HepG2 (cell line): ENCODE data around the gene TRMT112. TPM values are rescaled to one million over a fixed set of nuclear protein-coding genes. Genes with fewer than 3 reads are reported as not detected.

Experiments used
- ELF3 ChIP-seq: IDR thresholded peaks from 2 replicates; pipeline ENCODE4 v1.6.1; 2016; ENCODE audit warnings: missing genetic modification reagents, missing compliant biosample characterization
- KLF16 ChIP-seq, 2 experiments: sonication (generic) in 1 of 2; formaldehyde crosslinking in 1 of 2; IDR thresholded peaks; 2 replicates each; pipeline versions ENCODE4 v1.6.1 to v1.8.0; 2016 to 2023; ENCODE audit warnings: missing genetic modification reagents in 2 of 2, missing compliant biosample characterization in 1 of 2
- MAZ ChIP-seq, 2 experiments: sonication (generic) in 1 of 2; formaldehyde crosslinking in 1 of 2; IDR thresholded peaks; 2 replicates each; pipeline versions ENCODE4 v1.5.0 to v1.6.1; 2012 to 2020; ENCODE audit warnings: low read depth in 2 of 2, mild to moderate bottlenecking in 2 of 2, borderline replicate concordance in 1 of 2, improper control_type of control experiment in 1 of 2, low read length in 1 of 2, missing genetic modification reagents in 1 of 2, moderate library complexity in 1 of 2
- MXD4 ChIP-seq: IDR thresholded peaks from 2 replicates; pipeline ENCODE4 v1.6.1; 2016; ENCODE audit warnings: mild to moderate bottlenecking, missing biosample characterization, missing genetic modification reagents
- NKX3-1 ChIP-seq: sonication (generic); formaldehyde crosslinking; IDR thresholded peaks from 2 replicates; pipeline ENCODE4 v1.5.0; 2020; ENCODE audit warnings: missing genetic modification reagents
- NPAS2 ChIP-seq: sonication (generic); formaldehyde crosslinking; IDR thresholded peaks from 2 replicates; pipeline ENCODE4 v1.8.0; 2022; ENCODE audit warnings: mild to moderate bottlenecking, missing genetic modification reagents, borderline replicate concordance
- PHB2 ChIP-seq: fragments of 450-650 bp; IDR thresholded peaks from 2 replicates; pipeline ENCODE4 v1.6.1; 2018; ENCODE audit not compliant: partially characterized antibody
- RBM39 ChIP-seq: fragments of 200-400 bp; formaldehyde crosslinking; IDR thresholded peaks from one replicate; pipeline ENCODE4 v1.6.1; 2018; ENCODE audit warnings: antibody characterized with exemption, mild to moderate bottlenecking, low read depth, low read length; ENCODE audit not compliant: poor library complexity, severe bottlenecking
- ZBTB7A ChIP-seq: sonication (generic); formaldehyde crosslinking; IDR thresholded peaks from 2 replicates; pipeline ENCODE4 v1.8.0; 2022; ENCODE audit warnings: mild to moderate bottlenecking, missing genetic modification reagents
- ZMAT3 ChIP-seq: sonication (generic); formaldehyde crosslinking; conservative IDR thresholded peaks from 2 replicates; pipeline ENCODE4 v1.7.0; 2021; ENCODE audit warnings: missing genetic modification reagents
- ZNF558 ChIP-seq: sonication (generic); formaldehyde crosslinking; IDR thresholded peaks from 2 replicates; pipeline ENCODE4 v1.9.0; 2022; ENCODE audit warnings: mild to moderate bottlenecking, missing genetic modification reagents, borderline replicate concordance
- ZNF567 ChIP-seq: sonication (generic); formaldehyde crosslinking; IDR thresholded peaks from 2 replicates; pipeline ENCODE4 v1.8.1; 2023; ENCODE audit warnings: mild to moderate bottlenecking, missing genetic modification reagents, borderline replicate concordance
- ZNF589 ChIP-seq: sonication (generic); formaldehyde crosslinking; conservative IDR thresholded peaks from 2 replicates; pipeline ENCODE4 v1.8.0; 2022; ENCODE audit warnings: mild to moderate bottlenecking, moderate library complexity, missing genetic modification reagents
- polyA plus RNA-seq, 8 experiments: library from polyadenylated mRNA; depleted of rRNA in 3 of 8; stranded (reverse) in 7 of 8; unstranded in 1 of 8; fragments of >200 nt; fragmentation: Illumina TruSeq in 4 of 8; extraction: Trizol in 4 of 8; gene quantifications; 2 replicates each; pipeline versions ENCODE4 v1.2.1 to v1.2.3, GENCODE V29; 2011 to 2016; ENCODE audit warnings: low read depth in 4 of 8, missing spikeins in 1 of 8, mixed read lengths in 1 of 8; ENCODE audit not compliant: insufficient read depth in 1 of 8
- total RNA-seq, 5 experiments: library from RNA; depleted of rRNA; stranded (reverse); fragments of >200 nt; fragmentation: Illumina TruSeq; extraction: Trizol; gene quantifications; 2 replicates each; pipeline ENCODE4 v1.2.3, GENCODE V29; 2016; ENCODE audit warnings: low read depth in 1 of 5
- TF ChIP-seq, protein P1 (sequence below): sonication (generic); formaldehyde crosslinking; IDR thresholded peaks from 2 replicates; pipeline ENCODE4 v1.8.0; 2022; ENCODE audit warnings: mild to moderate bottlenecking, missing genetic modification reagents, moderate library complexity
- TF ChIP-seq, protein P2 (sequence below): sonication (generic); formaldehyde crosslinking; IDR thresholded peaks from 2 replicates; pipeline ENCODE4 v1.9.0; 2021; ENCODE audit warnings: missing genetic modification reagents, borderline replicate concordance
- TF ChIP-seq, protein P3 (sequence below): sonication (generic); formaldehyde crosslinking; IDR thresholded peaks from 2 replicates; pipeline ENCODE4 v1.4.0; 2020; ENCODE audit warnings: missing genetic modification reagents
- TF ChIP-seq, protein P4 (sequence below): sonication (generic); IDR thresholded peaks from 2 replicates; pipeline ENCODE4 v1.6.1; 2016; ENCODE audit warnings: low read depth, borderline replicate concordance
- TF ChIP-seq, protein P5 (sequence below): sonication (generic); formaldehyde crosslinking; IDR thresholded peaks from 2 replicates; pipeline ENCODE4 v1.4.0; 2020; ENCODE audit warnings: mild to moderate bottlenecking, missing genetic modification reagents
- TF ChIP-seq, protein P6 (sequence below): sonication (generic); formaldehyde crosslinking; IDR thresholded peaks from 2 replicates; pipeline ENCODE4 v1.8.0; 2022; ENCODE audit warnings: missing genetic modification reagents, mild to moderate bottlenecking, borderline replicate concordance
- TF ChIP-seq, protein P7 (sequence below): sonication (generic); formaldehyde crosslinking; IDR thresholded peaks from 2 replicates; pipeline ENCODE4 v1.5.1; 2020; ENCODE audit warnings: mild to moderate bottlenecking, missing genetic modification reagents, borderline replicate concordance

Gene TRMT112
- total and polyA plus RNA-seq, 2 of the 13 experiments (the other 11 are each of a cell fraction or from before 2014, with no cell fraction given), result 186 to 409 TPM

DNA sequence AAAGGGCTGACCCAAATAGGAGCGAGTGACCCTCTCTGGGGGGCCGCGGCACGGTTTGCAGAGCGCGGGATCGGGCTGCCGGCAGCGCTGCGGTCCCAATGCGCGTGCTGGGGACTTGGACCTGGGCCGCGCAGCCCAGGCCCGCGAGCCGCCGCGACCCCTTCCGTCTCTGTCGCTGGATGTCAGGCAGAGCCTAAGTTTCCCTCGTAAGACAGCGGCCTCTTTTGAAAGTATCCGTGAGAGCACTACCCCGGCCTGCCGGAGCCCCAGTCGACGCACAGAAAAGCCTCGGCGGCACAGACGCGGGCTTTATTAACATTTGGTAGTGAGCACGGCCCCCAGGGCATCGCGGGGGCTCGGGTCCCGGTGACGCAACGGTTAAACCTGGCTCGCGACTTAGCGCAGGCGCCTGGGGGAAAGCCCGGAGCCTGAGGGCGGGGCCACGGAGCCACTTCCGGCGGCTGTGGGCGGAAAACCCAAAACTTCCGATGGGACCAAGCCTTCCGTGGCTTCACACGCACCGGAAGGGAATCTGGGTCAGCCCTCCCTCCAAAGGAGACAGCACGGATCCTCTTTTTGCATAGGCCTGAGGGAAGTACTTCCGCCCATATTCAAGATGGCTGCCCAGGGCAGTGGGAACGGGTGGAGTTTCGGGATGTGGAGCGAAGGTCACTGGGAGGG is 47.7 kb downstream of the TRMT112 start (continued):
- TF ChIP-seq, protein P1, sequence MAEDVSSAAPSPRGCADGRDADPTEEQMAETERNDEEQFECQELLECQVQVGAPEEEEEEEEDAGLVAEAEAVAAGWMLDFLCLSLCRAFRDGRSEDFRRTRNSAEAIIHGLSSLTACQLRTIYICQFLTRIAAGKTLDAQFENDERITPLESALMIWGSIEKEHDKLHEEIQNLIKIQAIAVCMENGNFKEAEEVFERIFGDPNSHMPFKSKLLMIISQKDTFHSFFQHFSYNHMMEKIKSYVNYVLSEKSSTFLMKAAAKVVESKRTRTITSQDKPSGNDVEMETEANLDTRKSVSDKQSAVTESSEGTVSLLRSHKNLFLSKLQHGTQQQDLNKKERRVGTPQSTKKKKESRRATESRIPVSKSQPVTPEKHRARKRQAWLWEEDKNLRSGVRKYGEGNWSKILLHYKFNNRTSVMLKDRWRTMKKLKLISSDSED, result no peak
- peak; percentile 37 for TF ChIP-seq ZBTB7A (CRISPR knock-in tag)
- TF ChIP-seq ZNF558 (CRISPR knock-in tag), result peak; percentile 40; the same call in 1 of the 2 replicates
- TF ChIP-seq, protein P2, sequence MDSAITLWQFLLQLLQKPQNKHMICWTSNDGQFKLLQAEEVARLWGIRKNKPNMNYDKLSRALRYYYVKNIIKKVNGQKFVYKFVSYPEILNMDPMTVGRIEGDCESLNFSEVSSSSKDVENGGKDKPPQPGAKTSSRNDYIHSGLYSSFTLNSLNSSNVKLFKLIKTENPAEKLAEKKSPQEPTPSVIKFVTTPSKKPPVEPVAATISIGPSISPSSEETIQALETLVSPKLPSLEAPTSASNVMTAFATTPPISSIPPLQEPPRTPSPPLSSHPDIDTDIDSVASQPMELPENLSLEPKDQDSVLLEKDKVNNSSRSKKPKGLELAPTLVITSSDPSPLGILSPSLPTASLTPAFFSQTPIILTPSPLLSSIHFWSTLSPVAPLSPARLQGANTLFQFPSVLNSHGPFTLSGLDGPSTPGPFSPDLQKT (CRISPR knock-in tag), result no peak; the same call in 1 of the 2 replicates
- TF ChIP-seq, protein P3, sequence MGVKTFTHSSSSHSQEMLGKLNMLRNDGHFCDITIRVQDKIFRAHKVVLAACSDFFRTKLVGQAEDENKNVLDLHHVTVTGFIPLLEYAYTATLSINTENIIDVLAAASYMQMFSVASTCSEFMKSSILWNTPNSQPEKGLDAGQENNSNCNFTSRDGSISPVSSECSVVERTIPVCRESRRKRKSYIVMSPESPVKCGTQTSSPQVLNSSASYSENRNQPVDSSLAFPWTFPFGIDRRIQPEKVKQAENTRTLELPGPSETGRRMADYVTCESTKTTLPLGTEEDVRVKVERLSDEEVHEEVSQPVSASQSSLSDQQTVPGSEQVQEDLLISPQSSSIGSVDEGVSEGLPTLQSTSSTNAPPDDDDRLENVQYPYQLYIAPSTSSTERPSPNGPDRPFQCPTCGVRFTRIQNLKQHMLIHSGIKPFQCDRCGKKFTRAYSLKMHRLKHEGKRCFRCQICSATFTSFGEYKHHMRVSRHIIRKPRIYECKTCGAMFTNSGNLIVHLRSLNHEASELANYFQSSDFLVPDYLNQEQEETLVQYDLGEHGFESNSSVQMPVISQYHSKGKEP (CRISPR knock-in tag), result no peak
- TF ChIP-seq ELF3 (CRISPR knock-in tag), result peak; percentile 52; the same call in 1 of the 2 replicates
- TF ChIP-seq KLF16 (CRISPR knock-in tag; IDR thresholded peaks at IDR 0.05), result peak in 1 of 2 experiments; percentile 81; a peak in 2 of 4 replicates
- TF ChIP-seq MXD4 (CRISPR knock-in tag), result peak; percentile 77
- peak; percentile 77 for TF ChIP-seq RBM39
- TF ChIP-seq, protein P4, sequence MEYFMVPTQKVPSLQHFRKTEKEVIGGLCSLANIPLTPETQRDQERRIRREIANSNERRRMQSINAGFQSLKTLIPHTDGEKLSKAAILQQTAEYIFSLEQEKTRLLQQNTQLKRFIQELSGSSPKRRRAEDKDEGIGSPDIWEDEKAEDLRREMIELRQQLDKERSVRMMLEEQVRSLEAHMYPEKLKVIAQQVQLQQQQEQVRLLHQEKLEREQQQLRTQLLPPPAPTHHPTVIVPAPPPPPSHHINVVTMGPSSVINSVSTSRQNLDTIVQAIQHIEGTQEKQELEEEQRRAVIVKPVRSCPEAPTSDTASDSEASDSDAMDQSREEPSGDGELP, result no peak
- TF ChIP-seq, protein P5, sequence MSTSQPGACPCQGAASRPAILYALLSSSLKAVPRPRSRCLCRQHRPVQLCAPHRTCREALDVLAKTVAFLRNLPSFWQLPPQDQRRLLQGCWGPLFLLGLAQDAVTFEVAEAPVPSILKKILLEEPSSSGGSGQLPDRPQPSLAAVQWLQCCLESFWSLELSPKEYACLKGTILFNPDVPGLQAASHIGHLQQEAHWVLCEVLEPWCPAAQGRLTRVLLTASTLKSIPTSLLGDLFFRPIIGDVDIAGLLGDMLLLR (CRISPR knock-in tag), result no peak
- no peak for TF ChIP-seq ZNF589 (CRISPR knock-in tag)
- TF ChIP-seq ZNF567 (CRISPR knock-in tag), result no peak
- TF ChIP-seq MAZ (IDR thresholded peaks at IDR 0.05; ENCODE audit: borderline replicate concordance, low read depth, low read length), result peak; percentile 96
- peak; percentile 89 for TF ChIP-seq MAZ (CRISPR knock-in tag; IDR thresholded peaks at IDR 0.05; ENCODE audit: low read depth)
- peak; percentile 69; the same call in 1 of the 2 replicates for TF ChIP-seq NKX3-1 (CRISPR knock-in tag)
- TF ChIP-seq, protein P6, sequence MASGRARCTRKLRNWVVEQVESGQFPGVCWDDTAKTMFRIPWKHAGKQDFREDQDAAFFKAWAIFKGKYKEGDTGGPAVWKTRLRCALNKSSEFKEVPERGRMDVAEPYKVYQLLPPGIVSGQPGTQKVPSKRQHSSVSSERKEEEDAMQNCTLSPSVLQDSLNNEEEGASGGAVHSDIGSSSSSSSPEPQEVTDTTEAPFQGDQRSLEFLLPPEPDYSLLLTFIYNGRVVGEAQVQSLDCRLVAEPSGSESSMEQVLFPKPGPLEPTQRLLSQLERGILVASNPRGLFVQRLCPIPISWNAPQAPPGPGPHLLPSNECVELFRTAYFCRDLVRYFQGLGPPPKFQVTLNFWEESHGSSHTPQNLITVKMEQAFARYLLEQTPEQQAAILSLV (CRISPR knock-in tag), result no peak
- no peak for TF ChIP-seq NPAS2 (CRISPR knock-in tag)
- TF ChIP-seq, protein P7, sequence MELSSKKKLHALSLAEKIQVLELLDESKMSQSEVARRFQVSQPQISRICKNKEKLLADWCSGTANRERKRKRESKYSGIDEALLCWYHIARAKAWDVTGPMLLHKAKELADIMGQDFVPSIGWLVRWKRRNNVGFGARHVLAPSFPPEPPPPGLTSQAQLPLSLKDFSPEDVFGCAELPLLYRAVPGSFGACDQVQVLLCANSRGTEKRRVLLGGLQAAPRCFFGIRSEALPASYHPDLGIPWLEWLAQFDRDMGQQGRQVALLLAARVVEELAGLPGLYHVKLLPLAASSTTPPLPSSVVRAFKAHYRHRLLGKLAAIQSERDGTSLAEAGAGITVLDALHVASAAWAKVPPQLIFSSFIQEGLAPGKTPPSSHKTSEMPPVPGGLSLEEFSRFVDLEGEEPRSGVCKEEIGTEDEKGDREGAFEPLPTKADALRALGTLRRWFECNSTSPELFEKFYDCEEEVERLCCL (CRISPR knock-in tag), result no peak
- TF ChIP-seq ZMAT3 (CRISPR knock-in tag), result no peak; the same call in 1 of the 2 replicates
- TF ChIP-seq PHB2, result no peak
